Nephron progenitor cell (in vitro differentiated cells): ENCODE measurements around the gene PEX13.

Source experiments
- DNase-seq: peaks from one replicate; pipeline ENCODE4 v3.0.0; 2021
- H3K27ac Mint-ChIP-seq: 2 replicates; pipeline ENCODE4 v1.8.0; 2021; ENCODE audit warnings: mild to moderate bottlenecking, moderate library complexity, mixed read lengths
- H3K27me3 Mint-ChIP-seq: 2 replicates; pipeline ENCODE4 v1.8.0; 2021; ENCODE audit warnings: mild to moderate bottlenecking, low read depth, mixed read lengths; ENCODE audit not compliant: poor library complexity
- H3K36me3 Mint-ChIP-seq: 2 replicates; pipeline ENCODE4 v1.8.0; 2021; ENCODE audit warnings: low read depth, mixed read lengths
- H3K4me1 Mint-ChIP-seq: 2 replicates; pipeline ENCODE4 v1.8.0; 2021; ENCODE audit warnings: mixed read lengths
- H3K4me3 Mint-ChIP-seq: 2 replicates; pipeline ENCODE4 v1.8.0; 2021; ENCODE audit warnings: mild to moderate bottlenecking, moderate library complexity, mixed read lengths
- H3K9me3 Mint-ChIP-seq: 2 replicates; pipeline ENCODE4 v1.8.0; 2021; ENCODE audit warnings: mild to moderate bottlenecking, moderate library complexity, mixed read lengths
- TF ChIP-seq, protein P1 (sequence below): fragments of 200-600 bp; sonication (generic); IDR thresholded peaks from 2 replicates; pipeline ENCODE4 v1.5.0; 2021; ENCODE audit warnings: antibody characterized with exemption

The PEX13 gene

DNA sequence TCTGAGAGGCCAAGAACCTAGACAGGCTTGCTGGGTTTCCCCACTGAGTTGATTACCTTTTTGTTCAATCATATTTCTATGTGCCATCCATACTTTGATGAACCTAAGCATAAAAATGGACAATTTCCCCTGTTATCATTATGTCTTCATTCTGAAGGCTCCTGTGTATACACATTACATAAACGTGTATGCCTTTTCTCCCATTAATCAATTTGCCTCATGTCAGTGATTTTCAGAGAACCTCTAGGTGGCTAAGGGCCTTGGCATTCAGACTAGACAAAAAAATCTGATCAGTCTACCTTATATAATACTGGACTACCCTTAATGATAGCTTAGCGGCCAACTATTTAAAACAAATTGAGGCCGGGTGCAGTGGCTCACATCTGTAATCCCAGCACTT is 4.1 kb upstream of the PEX13 start:
- no peak overlapping the region for H3K4me3 Mint-ChIP-seq
- peaks cover 19% of the 10 kb centered on the region for H3K4me1 Mint-ChIP-seq
- H3K27ac Mint-ChIP-seq = no peak overlapping the region

DNA sequence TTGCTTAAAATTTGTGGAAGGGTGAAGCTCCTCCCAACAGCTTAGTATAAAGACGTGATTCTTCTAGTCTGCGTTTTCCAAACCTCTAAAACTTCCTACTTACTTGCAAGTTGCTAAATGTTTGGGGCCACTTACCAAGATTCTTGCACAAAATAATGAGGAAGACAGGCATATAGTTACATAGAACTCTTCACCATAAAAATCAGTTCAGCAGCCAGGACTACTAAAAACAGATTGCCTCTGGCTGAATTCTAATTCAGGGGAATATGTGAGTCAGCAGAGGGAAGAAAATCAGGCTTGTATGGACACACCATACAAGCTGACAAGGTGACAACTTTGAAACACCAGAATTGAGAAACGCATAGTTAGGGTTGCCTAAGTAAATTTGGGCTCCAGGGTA is 2.8 kb upstream of the PEX13 start:
- Mint-ChIP-seq H3K36me3 (peaks cover 3% of the 10 kb centered on the region), H3K4me3 (peak overlapping the region; percentile 100), H3K9me3 (peaks cover 3% of the 10 kb centered on the region), H3K4me1 (peaks cover 32% of the 10 kb centered on the region), H3K27me3 (no peaks in the 10 kb centered on the region), H3K27ac (no peak overlapping the region)
- DNase-seq = no peak
- TF ChIP-seq, protein P1, sequence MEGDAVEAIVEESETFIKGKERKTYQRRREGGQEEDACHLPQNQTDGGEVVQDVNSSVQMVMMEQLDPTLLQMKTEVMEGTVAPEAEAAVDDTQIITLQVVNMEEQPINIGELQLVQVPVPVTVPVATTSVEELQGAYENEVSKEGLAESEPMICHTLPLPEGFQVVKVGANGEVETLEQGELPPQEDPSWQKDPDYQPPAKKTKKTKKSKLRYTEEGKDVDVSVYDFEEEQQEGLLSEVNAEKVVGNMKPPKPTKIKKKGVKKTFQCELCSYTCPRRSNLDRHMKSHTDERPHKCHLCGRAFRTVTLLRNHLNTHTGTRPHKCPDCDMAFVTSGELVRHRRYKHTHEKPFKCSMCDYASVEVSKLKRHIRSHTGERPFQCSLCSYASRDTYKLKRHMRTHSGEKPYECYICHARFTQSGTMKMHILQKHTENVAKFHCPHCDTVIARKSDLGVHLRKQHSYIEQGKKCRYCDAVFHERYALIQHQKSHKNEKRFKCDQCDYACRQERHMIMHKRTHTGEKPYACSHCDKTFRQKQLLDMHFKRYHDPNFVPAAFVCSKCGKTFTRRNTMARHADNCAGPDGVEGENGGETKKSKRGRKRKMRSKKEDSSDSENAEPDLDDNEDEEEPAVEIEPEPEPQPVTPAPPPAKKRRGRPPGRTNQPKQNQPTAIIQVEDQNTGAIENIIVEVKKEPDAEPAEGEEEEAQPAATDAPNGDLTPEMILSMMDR = no peak

More for the DNA sequence above, 4.1 kb upstream of the PEX13 start:
- TF ChIP-seq, protein P1 = no peak
- Mint-ChIP-seq H3K27me3 (no peaks in the 10 kb centered on the region), H3K9me3 (no peaks in the 10 kb centered on the region), H3K36me3 (no peaks in the 10 kb centered on the region)
- no peak for DNase-seq

DNA sequence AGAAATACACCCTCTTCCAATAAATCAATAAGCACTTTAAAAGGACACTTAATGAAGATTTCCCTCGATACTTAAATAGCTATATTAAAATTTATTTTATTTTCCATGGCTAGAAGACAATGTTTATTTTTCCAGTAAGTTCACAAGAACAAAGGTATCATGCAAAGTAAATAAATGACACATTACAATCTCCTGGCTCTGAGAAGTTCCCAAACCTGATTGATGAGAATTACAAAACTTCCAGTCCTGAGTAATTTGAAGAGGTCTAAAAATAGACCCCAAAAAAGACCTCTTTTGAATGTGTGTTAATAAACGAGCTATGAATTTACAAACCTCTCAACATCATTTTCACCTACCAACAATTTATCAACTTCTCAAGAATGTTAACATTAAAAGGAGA is 1.5 kb upstream of the PEX13 start:
- TF ChIP-seq, protein P1 = no peak
- H3K4me1 Mint-ChIP-seq = peaks cover 33% of the 10 kb centered on the region
- no peak for DNase-seq
- peak overlapping the region; percentile 100 for H3K4me3 Mint-ChIP-seq
- H3K27ac Mint-ChIP-seq = no peak overlapping the region
- H3K36me3 Mint-ChIP-seq = peaks cover 15% of the 10 kb centered on the region
- H3K27me3 Mint-ChIP-seq = no peaks in the 10 kb centered on the region
- peaks cover 12% of the 10 kb centered on the region for H3K9me3 Mint-ChIP-seq

DNA sequence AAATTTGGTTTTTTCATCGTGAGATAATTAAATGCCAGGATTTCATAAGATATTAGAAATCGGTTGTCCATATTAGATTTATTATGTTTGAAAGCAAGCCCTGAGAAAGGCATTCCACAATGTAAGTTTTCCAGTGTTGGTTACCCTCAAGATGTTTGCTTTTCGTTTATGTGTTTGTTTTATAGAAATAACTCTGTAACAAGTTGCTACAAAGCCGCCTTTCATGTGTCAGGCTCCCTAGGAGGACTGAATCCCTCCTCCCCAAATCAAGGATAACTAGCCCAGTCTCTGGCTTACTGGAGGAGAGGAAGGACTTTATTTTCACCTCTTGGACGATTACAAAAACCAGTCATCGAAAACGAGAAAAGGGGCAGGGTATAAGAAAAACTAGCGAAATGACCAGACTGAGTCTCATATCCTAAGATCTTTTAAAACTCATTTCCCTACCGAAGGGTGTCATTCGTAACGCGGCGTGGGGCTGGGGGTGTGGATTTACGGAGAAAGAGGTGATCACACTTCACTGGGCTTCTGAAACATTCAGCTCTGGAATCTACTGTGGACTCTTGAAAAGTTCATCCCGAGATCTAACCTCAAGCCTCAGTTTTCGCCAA is 1.0 kb upstream of the PEX13 start:
- Mint-ChIP-seq H3K4me1 (peaks cover 33% of the 10 kb centered on the region), H3K36me3 (peaks cover 20% of the 10 kb centered on the region), H3K9me3 (peaks cover 18% of the 10 kb centered on the region), H3K27me3 (no peaks in the 10 kb centered on the region), H3K27ac (peak overlapping the region; percentile 76), H3K4me3 (peak overlapping the region; percentile 100)
- no peak for DNase-seq
- TF ChIP-seq, protein P1 = no peak

DNA sequence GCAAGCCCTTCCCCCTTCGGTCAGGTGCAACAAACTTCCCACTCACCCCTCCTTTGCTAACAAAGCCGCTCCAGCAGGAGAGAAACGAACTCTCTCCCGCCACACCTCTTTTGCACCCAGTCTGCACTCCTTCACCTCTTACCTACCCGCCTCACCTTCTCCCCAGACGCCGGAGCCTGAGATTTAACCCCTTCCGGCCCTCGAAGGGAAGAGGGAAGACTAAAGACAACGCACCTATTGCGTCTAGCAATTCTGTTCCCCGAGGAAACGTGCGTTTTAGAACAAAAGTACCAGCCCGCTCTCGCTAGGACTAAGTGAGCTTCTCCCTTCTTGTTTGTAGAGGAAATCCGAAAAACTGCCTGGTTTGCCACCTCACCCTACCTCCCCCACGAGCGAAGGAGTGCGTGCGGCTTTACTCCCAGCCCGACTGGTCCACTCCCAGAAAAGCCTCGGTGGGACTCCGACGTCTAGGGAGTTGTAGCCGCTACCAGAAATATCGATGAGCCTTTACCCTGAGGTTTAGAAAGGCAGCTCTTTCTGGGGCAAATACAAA is 441 bp upstream of the PEX13 start:
- H3K36me3 Mint-ChIP-seq = peaks cover 26% of the 10 kb centered on the region
- no peaks in the 10 kb centered on the region for H3K27me3 Mint-ChIP-seq
- peak overlapping the region; percentile 100 for H3K4me3 Mint-ChIP-seq
- peaks cover 33% of the 10 kb centered on the region for H3K4me1 Mint-ChIP-seq
- H3K27ac Mint-ChIP-seq = peak overlapping the region; percentile 98
- peak; percentile 57 for DNase-seq
- TF ChIP-seq, protein P1 = no peak
- peaks cover 23% of the 10 kb centered on the region for H3K9me3 Mint-ChIP-seq

DNA sequence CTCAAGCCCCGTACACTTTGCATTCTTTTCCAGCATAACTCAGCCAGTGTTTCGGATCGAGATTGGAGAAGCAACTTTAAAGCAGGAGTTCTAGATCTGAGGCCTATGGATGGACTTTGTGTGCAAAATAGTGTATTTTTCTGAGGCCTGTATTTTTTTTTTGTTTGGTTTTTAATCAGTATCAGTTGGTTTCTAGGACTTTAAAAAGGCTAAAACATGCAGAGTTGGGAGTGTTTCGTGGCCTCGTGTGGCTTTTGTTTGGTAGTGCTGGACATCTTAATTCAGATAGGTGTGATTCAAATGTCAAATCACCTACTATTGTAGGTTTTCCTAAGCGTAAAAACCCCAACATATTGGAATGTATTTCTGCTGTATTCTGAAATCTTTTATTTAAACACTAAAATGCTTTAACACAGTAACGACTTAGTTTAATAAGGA is 817 bp downstream of the PEX13 start:
- peak overlapping the region; percentile 100 for H3K4me3 Mint-ChIP-seq
- peak overlapping the region; percentile 97 for H3K27ac Mint-ChIP-seq
- H3K36me3 Mint-ChIP-seq = peaks cover 39% of the 10 kb centered on the region
- H3K4me1 Mint-ChIP-seq = peaks cover 33% of the 10 kb centered on the region
- H3K9me3 Mint-ChIP-seq = peaks cover 36% of the 10 kb centered on the region
- TF ChIP-seq, protein P1 = no peak
- DNase-seq = no peak
- H3K27me3 Mint-ChIP-seq = no peaks in the 10 kb centered on the region
